Trophoblast cell (in vitro differentiated cells and primary cell): ENCODE data around the gene TCF3.
A peak's percentile ranks its signal among the peaks of the same experiment; 100 is the strongest.

Experiments used
- DNase-seq, 2 donors: peaks; one replicate each; pipeline ENCODE4 v3.0.0-alpha.2; 2016
- H2AFZ ChIP-seq: 2 replicates; pipeline ENCODE4 v1.6.1; 2013; ENCODE audit warnings: low read length, moderate library complexity, mild to moderate bottlenecking; ENCODE audit not compliant: insufficient read depth, poor library complexity
- H2AK5ac ChIP-seq: 2 replicates; pipeline ENCODE4 v1.6.1; 2013; ENCODE audit warnings: mild to moderate bottlenecking, low read length
- H2BK120ac ChIP-seq: 2 replicates; pipeline ENCODE4 v1.6.1; 2013; ENCODE audit warnings: low read length, mild to moderate bottlenecking, moderate library complexity; ENCODE audit not compliant: insufficient read depth, poor library complexity
- H2BK12ac ChIP-seq: 2 replicates; pipeline ENCODE4 v1.6.1; 2013; ENCODE audit warnings: mild to moderate bottlenecking, low read length, moderate library complexity
- H2BK5ac ChIP-seq: 2 replicates; pipeline ENCODE4 v1.6.1; 2013; ENCODE audit warnings: low read length, low read depth, moderate library complexity, mild to moderate bottlenecking; ENCODE audit not compliant: poor library complexity
- H3K14ac ChIP-seq: 2 replicates; pipeline ENCODE4 v1.6.1; 2013; ENCODE audit warnings: mild to moderate bottlenecking, low read length
- H3K18ac ChIP-seq: 2 replicates; pipeline ENCODE4 v1.6.1; 2013; ENCODE audit warnings: mild to moderate bottlenecking, low read length
- H3K23ac ChIP-seq: 2 replicates; pipeline ENCODE4 v1.6.1; 2013; ENCODE audit warnings: low read length
- H3K27ac ChIP-seq: 2 replicates; pipeline ENCODE4 v1.5.1; 2013; ENCODE audit warnings: low read depth, mild to moderate bottlenecking, inconsistent platforms, low read length, moderate library complexity
- H3K27me3 ChIP-seq: 2 replicates; pipeline ENCODE4 v1.6.1; 2013; ENCODE audit warnings: inconsistent platforms, mild to moderate bottlenecking, low read length, moderate library complexity; ENCODE audit not compliant: insufficient read depth
- H3K36me3 ChIP-seq, 2 experiments: 1 replicate in 1 of 2; 2 replicates in 1 of 2; pipeline ENCODE4 v1.6.1; 2013; ENCODE audit warnings: low read length in 2 of 2, mild to moderate bottlenecking in 2 of 2, moderate library complexity in 1 of 2; ENCODE audit not compliant: insufficient read depth in 2 of 2, control insufficient read depth in 1 of 2
- H3K4ac ChIP-seq: 2 replicates; pipeline ENCODE4 v1.6.1; 2013; ENCODE audit warnings: low read depth, mild to moderate bottlenecking, low read length, moderate library complexity
- H3K4me1 ChIP-seq, 2 experiments: 1 replicate in 1 of 2; 2 replicates in 1 of 2; pipeline ENCODE4 v1.6.1; 2013; ENCODE audit warnings: low read length in 2 of 2, mild to moderate bottlenecking in 2 of 2, moderate library complexity in 1 of 2; ENCODE audit not compliant: insufficient read depth in 2 of 2, control insufficient read depth in 1 of 2
- H3K4me2 ChIP-seq: 2 replicates; pipeline ENCODE4 v1.6.1; 2013; ENCODE audit warnings: inconsistent platforms, mild to moderate bottlenecking, low read length, moderate library complexity
- H3K4me3 ChIP-seq: 2 replicates; pipeline ENCODE4 v1.5.1; 2013; ENCODE audit warnings: mild to moderate bottlenecking, low read depth, low read length, inconsistent platforms
- H3K79me1 ChIP-seq: one replicate; pipeline ENCODE4 v1.6.1; 2013; ENCODE audit warnings: low read length
- H3K79me2 ChIP-seq: 2 replicates; pipeline ENCODE4 v1.6.1; 2013; ENCODE audit warnings: low read length, mild to moderate bottlenecking; ENCODE audit not compliant: control insufficient read depth, insufficient read depth, poor library complexity
- H3K9ac ChIP-seq: 2 replicates; pipeline ENCODE4 v1.6.1; 2013; ENCODE audit warnings: mild to moderate bottlenecking, low read length
- H3K9me3 ChIP-seq: 2 replicates; pipeline ENCODE4 v1.6.1; 2013; ENCODE audit warnings: low read depth, mild to moderate bottlenecking, control low read depth, inconsistent platforms, low read length; ENCODE audit not compliant: insufficient read depth
- H4K12ac ChIP-seq: 2 replicates; pipeline ENCODE4 v1.6.1; 2013; ENCODE audit warnings: low read depth, mild to moderate bottlenecking, low read length, moderate library complexity
- H4K8ac ChIP-seq: 2 replicates; pipeline ENCODE4 v1.6.1; 2013; ENCODE audit warnings: low read depth, mild to moderate bottlenecking, low read length, moderate library complexity
- H4K91ac ChIP-seq: one replicate; pipeline ENCODE4 v1.6.1; 2013; ENCODE audit warnings: low read depth, mild to moderate bottlenecking, low read length, moderate library complexity
- WGBS: extraction: QIAGEN DNeasy Blood & Tissue Kit; methylation state at CpG from one replicate; pipeline ENCODE4 v1.1.7; 2013; ENCODE audit warnings: missing lambda C conversion rate; ENCODE audit not compliant: insufficient read length, insufficient coverage; ENCODE audit errors: extremely low coverage; 5-methylcytosine and 5-hydroxymethylcytosine counted together

Gene TCF3

GRCh38 chr19:1636325-1637236 lies 15.8 kb downstream of the TCF3 start:
- Histone ChIP-seq H3K79me1 (no peaks in the 10 kb centered on the region), H2BK120ac (no peak overlapping the region), H3K4me2 (no peak overlapping the region), H3K23ac (no peak overlapping the region), H3K27me3 (no peaks in the 10 kb centered on the region), H2AK5ac (no peak overlapping the region), H3K9me3 (peaks cover 7% of the 10 kb centered on the region), H3K4me1 (no peaks in the 10 kb centered on the region), H2BK12ac (no peak overlapping the region), H3K14ac (no peak overlapping the region), H3K18ac (peak overlapping the region; percentile 12), H3K4me3 (no peak overlapping the region), H3K9ac (no peak overlapping the region), H3K79me2 (no peaks in the 10 kb centered on the region), H4K12ac (no peak overlapping the region), H4K91ac (no peak overlapping the region), H3K36me3 (peaks cover 71 to 80% of the 10 kb centered on the region in 2 experiments), H3K4ac (no peak overlapping the region), H2BK5ac (no peak overlapping the region), H2AFZ (no peak overlapping the region), H4K8ac (no peak overlapping the region), H3K27ac (no peak overlapping the region)
- DNase-seq = no peak
- no CpG with 5 or more reads among the region's 34 CpGs for WGBS

DNA sequence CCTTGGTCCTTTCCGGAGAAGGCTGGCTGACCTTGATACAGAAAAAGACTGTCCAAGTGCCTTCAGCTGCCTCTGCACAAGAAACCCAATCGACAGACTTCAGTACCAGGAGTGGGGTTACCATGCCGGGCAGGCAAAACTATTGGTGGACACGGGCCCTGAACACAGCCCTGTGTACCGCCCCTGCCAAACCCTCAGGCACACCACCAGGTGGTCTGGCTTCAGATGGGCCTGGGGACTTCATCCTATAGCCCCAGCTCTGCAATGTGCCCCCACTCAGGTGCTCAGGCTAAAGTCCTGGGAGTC lies 17.5 kb downstream of the TCF3 start:
- no peaks in the 10 kb centered on the region for H3K27me3 ChIP-seq
- DNase-seq = no peak
- H2BK12ac ChIP-seq = no peak overlapping the region
- WGBS = no CpG with 5 or more reads among the region's 5 CpGs
- H4K91ac ChIP-seq = no peak overlapping the region
- no peak overlapping the region for H4K8ac ChIP-seq
- H3K79me1 ChIP-seq = no peaks in the 10 kb centered on the region
- no peak overlapping the region for H3K18ac ChIP-seq
- no peak overlapping the region for H2BK120ac ChIP-seq
- no peak overlapping the region for H2BK5ac ChIP-seq
- no peak overlapping the region for H3K23ac ChIP-seq
- H2AK5ac ChIP-seq = no peak overlapping the region
- no peaks in the 10 kb centered on the region for H3K79me2 ChIP-seq
- H3K4me2 ChIP-seq = no peak overlapping the region
- H3K14ac ChIP-seq = no peak overlapping the region
- H3K27ac ChIP-seq = no peak overlapping the region
- no peak overlapping the region for H2AFZ ChIP-seq
- H3K4me3 ChIP-seq = no peak overlapping the region
- H4K12ac ChIP-seq = no peak overlapping the region
- H3K4ac ChIP-seq = no peak overlapping the region
- H3K9ac ChIP-seq = no peak overlapping the region
- H3K9me3 ChIP-seq = peaks cover 10% of the 10 kb centered on the region
- H3K36me3 ChIP-seq = peaks cover 80 to 90% of the 10 kb centered on the region in 2 experiments
- no peaks in the 10 kb centered on the region for H3K4me1 ChIP-seq

GRCh38 chr19:1634242-1634937 lies 18.0 kb downstream of the TCF3 start:
- no peak overlapping the region for H3K9ac ChIP-seq
- H2BK12ac ChIP-seq = no peak overlapping the region
- H4K8ac ChIP-seq = no peak overlapping the region
- no peak overlapping the region for H2BK120ac ChIP-seq
- H3K27ac ChIP-seq = no peak overlapping the region
- no peak overlapping the region for H3K18ac ChIP-seq
- no peak overlapping the region for H3K4me3 ChIP-seq
- H4K91ac ChIP-seq = no peak overlapping the region
- no peak overlapping the region for H2AK5ac ChIP-seq
- WGBS = no CpG with 5 or more reads among the region's 19 CpGs
- no peak overlapping the region for H2AFZ ChIP-seq
- H3K9me3 ChIP-seq = peaks cover 11% of the 10 kb centered on the region
- no peaks in the 10 kb centered on the region for H3K4me1 ChIP-seq
- H4K12ac ChIP-seq = no peak overlapping the region
- H3K79me1 ChIP-seq = no peaks in the 10 kb centered on the region
- no peak overlapping the region for H3K4ac ChIP-seq
- no peak overlapping the region for H3K4me2 ChIP-seq
- H3K27me3 ChIP-seq = no peaks in the 10 kb centered on the region
- peaks cover 81 to 91% of the 10 kb centered on the region in 2 experiments for H3K36me3 ChIP-seq
- H2BK5ac ChIP-seq = no peak overlapping the region
- H3K23ac ChIP-seq = no peak overlapping the region
- H3K14ac ChIP-seq = no peak overlapping the region
- H3K79me2 ChIP-seq = no peaks in the 10 kb centered on the region
- no peak for DNase-seq

- H3K4me1 ChIP-seq = no peaks in the 10 kb centered on the region
- no CpG with 5 or more reads among the region's 11 CpGs for WGBS
Observed at GRCh38 chr19:1633269-1633826, 19.1 kb downstream of the TCF3 start.

More at GRCh38 chr19:1633269-1633826, 19.1 kb downstream of the TCF3 start:
- Histone ChIP-seq H2AK5ac (no peak overlapping the region), H3K27ac (no peak overlapping the region), H2BK120ac (no peak overlapping the region), H3K18ac (no peak overlapping the region), H3K79me1 (no peaks in the 10 kb centered on the region), H3K4ac (no peak overlapping the region), H3K36me3 (peaks cover 74 to 83% of the 10 kb centered on the region in 2 experiments), H3K23ac (no peak overlapping the region), H3K27me3 (no peaks in the 10 kb centered on the region), H3K14ac (no peak overlapping the region), H3K79me2 (no peaks in the 10 kb centered on the region), H3K9ac (no peak overlapping the region), H4K91ac (no peak overlapping the region), H2AFZ (no peak overlapping the region), H4K12ac (no peak overlapping the region), H3K4me2 (no peak overlapping the region), H3K9me3 (peaks cover 11% of the 10 kb centered on the region), H3K4me3 (no peak overlapping the region), H2BK5ac (no peak overlapping the region), H4K8ac (no peak overlapping the region), H2BK12ac (no peak overlapping the region)
- DNase-seq = no peak
